Neural progenitor cell (in vitro differentiated cells): ENCODE measurements around the gene AP2A2. TPM values are rescaled to one million over a fixed set of nuclear protein-coding genes. Genes with fewer than 3 reads are reported as not detected.
A peak's percentile ranks its signal among the peaks of the same experiment; 100 is the strongest.

Source experiments
- DNase-seq: peaks from one replicate; pipeline ENCODE4 v3.0.0-alpha.2; 2016; ENCODE audit warnings: low spot score
- H2AFZ ChIP-seq: fragments of 200-600 bp; sonication (generic); replicated peaks from 2 replicates; pipeline ENCODE4 v1.6.1; 2016; ENCODE audit warnings: antibody characterized with exemption
- H3F3A ChIP-seq: fragments of 200-600 bp; sonication (generic); 2 replicates; pipeline ENCODE4 v1.6.1; 2016; ENCODE audit warnings: antibody characterized with exemption, low read depth
- H3K27ac ChIP-seq: fragments of 200-600 bp; sonication (generic); 2 replicates; pipeline ENCODE4 v1.5.1; 2016; ENCODE audit warnings: mild to moderate bottlenecking
- H3K27me3 ChIP-seq: fragments of 200-600 bp; sonication (generic); 2 replicates; pipeline ENCODE4 v1.6.1; 2016; ENCODE audit warnings: mild to moderate bottlenecking, moderate library complexity
- H3K36me3 ChIP-seq: fragments of 200-600 bp; sonication (generic); 2 replicates; pipeline ENCODE4 v1.5.1; 2016
- H3K4me1 ChIP-seq: fragments of 200-600 bp; sonication (generic); 2 replicates; pipeline ENCODE4 v1.6.1; 2016; ENCODE audit warnings: mixed run types
- H3K4me2 ChIP-seq: fragments of 200-600 bp; sonication (generic); 2 replicates; pipeline ENCODE4 v1.6.1; 2016
- H3K4me3 ChIP-seq: fragments of 200-600 bp; sonication (generic); 2 replicates; pipeline ENCODE4 v1.5.1; 2016
- H3K79me2 ChIP-seq: fragments of 200-600 bp; sonication (generic); 2 replicates; pipeline ENCODE4 v1.6.1; 2016; ENCODE audit warnings: low read depth
- H3K9ac ChIP-seq: fragments of 200-600 bp; sonication (generic); 2 replicates; pipeline ENCODE4 v1.6.1; 2016
- H3K9me3 ChIP-seq: fragments of 200-600 bp; sonication (generic); 2 replicates; pipeline ENCODE4 v1.5.1; 2016; ENCODE audit warnings: low read depth
- H4K20me1 ChIP-seq: fragments of 200-600 bp; sonication (generic); 2 replicates; pipeline ENCODE4 v1.6.1; 2016; ENCODE audit warnings: low read depth
- H3K27ac Mint-ChIP-seq: 3 replicates; pipeline ENCODE4 v1.8.0; 2021; ENCODE audit warnings: mixed read lengths
- H3K27me3 Mint-ChIP-seq: 2 replicates; pipeline ENCODE4 v1.8.0; 2022; ENCODE audit warnings: low read depth, mild to moderate bottlenecking, inconsistent platforms, moderate library complexity, mixed read lengths; ENCODE audit not compliant: insufficient read depth
- H3K36me3 Mint-ChIP-seq: 3 replicates; pipeline ENCODE4 v1.8.0; 2021; ENCODE audit warnings: mixed read lengths
- H3K4me1 Mint-ChIP-seq: 3 replicates; pipeline ENCODE4 v1.8.0; 2021; ENCODE audit warnings: mixed read lengths
- H3K4me3 Mint-ChIP-seq: 3 replicates; pipeline ENCODE4 v1.8.0; 2021; ENCODE audit warnings: mild to moderate bottlenecking, moderate library complexity, mixed read lengths
- H3K9me3 Mint-ChIP-seq: 3 replicates; pipeline ENCODE4 v1.8.0; 2020; ENCODE audit warnings: mixed read lengths
- CTCF ChIP-seq: fragments of 200-600 bp; sonication (generic); IDR thresholded peaks from 2 replicates; pipeline ENCODE4 v1.5.1; 2017; ENCODE audit warnings: antibody characterized with exemption, mild to moderate bottlenecking
- EZH2 ChIP-seq: fragments of 200-600 bp; sonication (generic); IDR thresholded peaks from 2 replicates; pipeline ENCODE4 v1.6.1; 2017; ENCODE audit warnings: antibody characterized with exemption, mild to moderate bottlenecking, moderate library complexity
- EZH2phosphoT487 ChIP-seq: fragments of 200-600 bp; sonication (generic); IDR thresholded peaks from 2 replicates; pipeline ENCODE4 v1.6.1; 2017; ENCODE audit warnings: antibody characterized with exemption
- total RNA-seq: library from RNA; depleted of rRNA; stranded (reverse); fragments of >200 nt; gene quantifications from 2 replicates; pipeline ENCODE4 v1.2.3, GENCODE V29; 2015; ENCODE audit warnings: low replicate concordance

AP2A2 gene
- total RNA-seq, 1 donor from 2014 or later = 67.5 TPM

GRCh38 chr11:991711-992307 is 66.1 kb downstream of the AP2A2 start:
- no peak overlapping the region for H3K27ac Mint-ChIP-seq
- peaks cover 12% of the 10 kb centered on the region for H3K4me1 Mint-ChIP-seq
- H3K36me3 Mint-ChIP-seq = peaks cover 16% of the 10 kb centered on the region

GRCh38 chr11:992577-992976 is 66.9 kb downstream of the AP2A2 start:
- no peaks in the 10 kb centered on the region for H3K9me3 Mint-ChIP-seq
- H3K36me3 Mint-ChIP-seq = peaks cover 16% of the 10 kb centered on the region
- H3K4me3 ChIP-seq = no peak overlapping the region
- H3K79me2 ChIP-seq = no peaks in the 10 kb centered on the region
- H3K27ac ChIP-seq = no peak overlapping the region
- peak overlapping the region; percentile 58 for H3K4me3 Mint-ChIP-seq
- no peaks in the 10 kb centered on the region for H3F3A ChIP-seq
- H4K20me1 ChIP-seq = peaks cover 9% of the 10 kb centered on the region
- no peak overlapping the region for H2AFZ ChIP-seq
- no peaks in the 10 kb centered on the region for H3K27me3 ChIP-seq
- no peaks in the 10 kb centered on the region for H3K9me3 ChIP-seq
- H3K4me1 ChIP-seq = no peaks in the 10 kb centered on the region
- no peak for DNase-seq
- H3K4me2 ChIP-seq = no peak overlapping the region
- peaks cover 6% of the 10 kb centered on the region for H3K27me3 Mint-ChIP-seq
- H3K36me3 ChIP-seq = no peaks in the 10 kb centered on the region
- no peak for TF ChIP-seq EZH2phosphoT487
- TF ChIP-seq EZH2 = no peak
- no peak for TF ChIP-seq CTCF
- H3K9ac ChIP-seq = no peak overlapping the region
- no peak overlapping the region for H3K27ac Mint-ChIP-seq
- H3K4me1 Mint-ChIP-seq = peaks cover 12% of the 10 kb centered on the region

More at GRCh38 chr11:991711-992307, 66.1 kb downstream of the AP2A2 start:
- no peaks in the 10 kb centered on the region for H3K9me3 Mint-ChIP-seq
- no peaks in the 10 kb centered on the region for H3K9me3 ChIP-seq
- H3F3A ChIP-seq = no peaks in the 10 kb centered on the region
- H3K27me3 ChIP-seq = no peaks in the 10 kb centered on the region
- H4K20me1 ChIP-seq = peaks cover 9% of the 10 kb centered on the region
- no peak overlapping the region for H3K27ac ChIP-seq
- no peak overlapping the region for H2AFZ ChIP-seq
- H3K4me2 ChIP-seq = no peak overlapping the region
- H3K4me3 ChIP-seq = no peak overlapping the region
- no peak overlapping the region for H3K4me3 Mint-ChIP-seq
- H3K4me1 ChIP-seq = no peaks in the 10 kb centered on the region
- no peak for TF ChIP-seq EZH2phosphoT487
- no peak for TF ChIP-seq EZH2
- H3K9ac ChIP-seq = no peak overlapping the region
- no peaks in the 10 kb centered on the region for H3K36me3 ChIP-seq
- H3K27me3 Mint-ChIP-seq = peaks cover 6% of the 10 kb centered on the region
- no peaks in the 10 kb centered on the region for H3K79me2 ChIP-seq
- no peak for DNase-seq

GRCh38 chr11:993632-994167 is 68.0 kb downstream of the AP2A2 start:
- no peaks in the 10 kb centered on the region for H3K9me3 Mint-ChIP-seq
- H3K4me2 ChIP-seq = no peak overlapping the region
- no peaks in the 10 kb centered on the region for H3K27me3 ChIP-seq
- H3K4me1 Mint-ChIP-seq = peaks cover 12% of the 10 kb centered on the region
- no peaks in the 10 kb centered on the region for H3K9me3 ChIP-seq
- H3K4me3 Mint-ChIP-seq = no peak overlapping the region
- H3K9ac ChIP-seq = no peak overlapping the region
- H3K36me3 Mint-ChIP-seq = peaks cover 12% of the 10 kb centered on the region
- peaks cover 9% of the 10 kb centered on the region for H4K20me1 ChIP-seq
- no peak overlapping the region for H2AFZ ChIP-seq
- no peak overlapping the region for H3K27ac Mint-ChIP-seq
- no peaks in the 10 kb centered on the region for H3K4me1 ChIP-seq
- H3K27ac ChIP-seq = no peak overlapping the region
- peaks cover 6% of the 10 kb centered on the region for H3K27me3 Mint-ChIP-seq
- DNase-seq = no peak
- H3K4me3 ChIP-seq = no peak overlapping the region
- TF ChIP-seq EZH2 = no peak
- no peak for TF ChIP-seq CTCF
- no peak for TF ChIP-seq EZH2phosphoT487
- H3K79me2 ChIP-seq = no peaks in the 10 kb centered on the region
- H3K36me3 ChIP-seq = no peaks in the 10 kb centered on the region
- H3F3A ChIP-seq = no peaks in the 10 kb centered on the region
